HFF-Myc (cell line): ENCODE measurements around the gene TTC28.
"Not testable (repeated sequence)": the region's sequence is repeated elsewhere in the genome, so short reads cannot be mapped to it uniquely, and the experiment has no call there.

Source experiments
- DNase-seq: peaks from one replicate; pipeline ENCODE4 v3.0.0-alpha.2; 2011; ENCODE audit warnings: low read depth; ENCODE audit errors: extremely low read depth
- H3K4me3 ChIP-seq: replicated peaks from 2 replicates; pipeline ENCODE4 v1.5.1; 2011; ENCODE audit warnings: low read depth, mild to moderate bottlenecking, control low read depth, low read length
- TF ChIP-seq, protein P1 (sequence below): IDR thresholded peaks from 2 replicates; pipeline ENCODE4 v1.5.1; 2012; ENCODE audit warnings: mild to moderate bottlenecking, low read depth, low read length, control low read depth; ENCODE audit errors: missing control alignments

TTC28 gene

GRCh38 chr22:28679611-28680287 lies at the start of gene TTC28:
TTC28 (minus strand) TSS chr22:28679840; CDS start chr22:28679723, 117 bp downstream.
- H3K4me3 ChIP-seq: peak within 1 kb of the TSS; percentile 55
- not testable (repeated sequence) for DNase-seq

- H3K4me3 ChIP-seq: no peak overlapping the region
- no peak for DNase-seq
- TF ChIP-seq, protein P1, sequence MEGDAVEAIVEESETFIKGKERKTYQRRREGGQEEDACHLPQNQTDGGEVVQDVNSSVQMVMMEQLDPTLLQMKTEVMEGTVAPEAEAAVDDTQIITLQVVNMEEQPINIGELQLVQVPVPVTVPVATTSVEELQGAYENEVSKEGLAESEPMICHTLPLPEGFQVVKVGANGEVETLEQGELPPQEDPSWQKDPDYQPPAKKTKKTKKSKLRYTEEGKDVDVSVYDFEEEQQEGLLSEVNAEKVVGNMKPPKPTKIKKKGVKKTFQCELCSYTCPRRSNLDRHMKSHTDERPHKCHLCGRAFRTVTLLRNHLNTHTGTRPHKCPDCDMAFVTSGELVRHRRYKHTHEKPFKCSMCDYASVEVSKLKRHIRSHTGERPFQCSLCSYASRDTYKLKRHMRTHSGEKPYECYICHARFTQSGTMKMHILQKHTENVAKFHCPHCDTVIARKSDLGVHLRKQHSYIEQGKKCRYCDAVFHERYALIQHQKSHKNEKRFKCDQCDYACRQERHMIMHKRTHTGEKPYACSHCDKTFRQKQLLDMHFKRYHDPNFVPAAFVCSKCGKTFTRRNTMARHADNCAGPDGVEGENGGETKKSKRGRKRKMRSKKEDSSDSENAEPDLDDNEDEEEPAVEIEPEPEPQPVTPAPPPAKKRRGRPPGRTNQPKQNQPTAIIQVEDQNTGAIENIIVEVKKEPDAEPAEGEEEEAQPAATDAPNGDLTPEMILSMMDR: no peak
Measured at GRCh38 chr22:28728621-28729313, 49.1 kb upstream of the TTC28 start.

DNA sequence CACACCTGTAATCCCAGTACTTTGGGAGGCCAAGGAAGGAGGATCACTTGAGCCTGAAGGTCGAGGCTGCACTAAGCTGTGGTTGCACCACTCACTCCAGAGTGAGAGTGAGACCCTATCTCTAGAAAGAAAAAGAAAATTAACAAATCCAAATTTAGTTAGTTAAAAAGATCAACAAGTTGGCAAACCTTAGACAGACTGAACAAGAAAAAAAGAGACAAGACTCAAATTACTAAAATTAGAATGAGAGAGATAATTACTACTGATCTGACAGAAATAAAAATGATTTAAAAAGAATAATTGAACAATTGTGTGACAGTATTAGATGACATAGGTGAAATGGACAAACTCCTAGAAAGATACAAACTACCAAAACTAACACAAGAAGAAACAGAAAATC lies 48.4 kb upstream of the TTC28 start:
- TF ChIP-seq, protein P1: no peak
- H3K4me3 ChIP-seq: no peak overlapping the region

DNA sequence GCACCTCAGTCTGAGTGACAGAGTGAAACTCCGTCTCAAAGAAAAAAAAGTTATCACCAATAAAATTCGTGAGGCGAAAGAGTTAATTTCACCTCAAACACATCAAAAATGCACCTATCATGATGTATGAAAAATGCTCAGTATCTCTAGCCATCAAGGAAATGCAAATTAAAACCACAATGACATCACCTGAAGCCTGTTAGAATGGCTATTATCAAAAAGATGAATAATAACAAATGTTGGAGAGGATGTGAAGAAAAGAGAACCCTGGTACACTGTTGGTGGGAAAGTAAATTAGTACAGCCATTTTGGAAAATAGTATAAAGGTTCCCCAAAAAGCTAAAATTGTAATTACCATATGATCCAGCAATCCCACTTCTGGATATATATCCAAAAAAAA lies 38.4 kb upstream of the TTC28 start:
- TF ChIP-seq, protein P1: no peak
- no peak for DNase-seq
- H3K4me3 ChIP-seq: no peak overlapping the region

More for the DNA sequence above, 48.4 kb upstream of the TTC28 start:
- no peak for DNase-seq

- TF ChIP-seq, protein P1: no peak
- DNase-seq: no peak
- H3K4me3 ChIP-seq: no peak overlapping the region
Measured at GRCh38 chr22:28716686-28717085, 37.0 kb upstream of the TTC28 start.

GRCh38 chr22:28715611-28716010 lies 36.0 kb upstream of the TTC28 start:
- H3K4me3 ChIP-seq: no peak overlapping the region
- no peak for DNase-seq
- TF ChIP-seq, protein P1: no peak

GRCh38 chr22:28714043-28714628 lies 34.5 kb upstream of the TTC28 start:
- no peak overlapping the region for H3K4me3 ChIP-seq
- DNase-seq: no peak
- TF ChIP-seq, protein P1: no peak
